Measurements from ENCODE around the gene ST3GAL2. TPM values are rescaled to one million over a fixed set of nuclear protein-coding genes. Genes with fewer than 3 reads are reported as not detected.
A peak's percentile ranks its signal among the peaks of the same experiment; 100 is the strongest.

ST3GAL2 gene
- total RNA-seq (2014; rRNA removed; shearing (Covaris generic)), result 13.6 TPM in 2 replicates

GRCh38 chr16:70438969-70439862 is at the start of gene ST3GAL2:
Gene ST3GAL2, minus strand, starts transcription at chr16:70439100. Its CDS starts 40,570 bp downstream, at chr16:70398530.
- H3K36me3 ChIP-seq, result no peaks in the 10 kb centered on the region
- peaks cover 12% of the 10 kb centered on the region for H3K4me1 ChIP-seq
- H3K27me3 ChIP-seq, result no peaks in the 10 kb centered on the region
- DNase-seq, result peak; percentile 92 to 95
- H3K27ac ChIP-seq, result no peak within 1 kb of the TSS; the same call in 1 of the 2 replicates
- H3K4me3 ChIP-seq, result peak within 1 kb of the TSS; percentile 70
- no peaks in the 10 kb centered on the region for H3K9me3 ChIP-seq (replicated peaks)

- Histone ChIP-seq H3K4me3 (no peak overlapping the region), H3K9me3 (replicated peaks) (no peaks in the 10 kb centered on the region), H3K27ac (no peak overlapping the region), H3K4me1 (no peaks in the 10 kb centered on the region), H3K36me3 (no peaks in the 10 kb centered on the region), H3K27me3 (no peaks in the 10 kb centered on the region)
- DNase-seq, result no peak
Measured at GRCh38 chr16:70484867-70485266, 46.0 kb upstream of the ST3GAL2 start.

- Histone ChIP-seq H3K4me3 (no peak overlapping the region), H3K4me1 (no peaks in the 10 kb centered on the region), H3K9me3 (replicated peaks) (no peaks in the 10 kb centered on the region), H3K27ac (no peak overlapping the region), H3K27me3 (no peaks in the 10 kb centered on the region), H3K36me3 (no peaks in the 10 kb centered on the region)
- DNase-seq, result no peak
Measured at GRCh38 chr16:70483426-70483825, 44.5 kb upstream of the ST3GAL2 start.

- no peaks in the 10 kb centered on the region for H3K4me1 ChIP-seq
- H3K27me3 ChIP-seq, result no peaks in the 10 kb centered on the region
- H3K4me3 ChIP-seq, result no peak overlapping the region
- no peaks in the 10 kb centered on the region for H3K36me3 ChIP-seq
- no peak for DNase-seq
- H3K27ac ChIP-seq, result no peak overlapping the region
- no peaks in the 10 kb centered on the region for H3K9me3 ChIP-seq (replicated peaks)
Measured at GRCh38 chr16:70482624-70483023, 43.7 kb upstream of the ST3GAL2 start.

- H3K36me3 ChIP-seq, result no peaks in the 10 kb centered on the region
Measured at GRCh38 chr16:70481929-70482536, 43.1 kb upstream of the ST3GAL2 start.

GRCh38 chr16:70480127-70481105 is 41.5 kb upstream of the ST3GAL2 start:
- Histone ChIP-seq H3K4me1 (peaks cover 6% of the 10 kb centered on the region; the same call in 1 of the 2 replicates), H3K4me3 (no peak overlapping the region), H3K27me3 (no peaks in the 10 kb centered on the region), H3K27ac (no peak overlapping the region), H3K9me3 (replicated peaks) (no peaks in the 10 kb centered on the region), H3K36me3 (no peaks in the 10 kb centered on the region)
- no peak for DNase-seq

More at GRCh38 chr16:70481929-70482536, 43.1 kb upstream of the ST3GAL2 start:
- Histone ChIP-seq H3K4me1 (no peaks in the 10 kb centered on the region), H3K27ac (no peak overlapping the region), H3K9me3 (replicated peaks) (no peaks in the 10 kb centered on the region), H3K27me3 (no peaks in the 10 kb centered on the region), H3K4me3 (no peak overlapping the region)
- DNase-seq, result no peak

- Histone ChIP-seq H3K9me3 (replicated peaks) (no peaks in the 10 kb centered on the region), H3K36me3 (no peaks in the 10 kb centered on the region), H3K27me3 (no peaks in the 10 kb centered on the region), H3K4me1 (peaks cover 6% of the 10 kb centered on the region; the same call in 1 of the 2 replicates), H3K27ac (no peak overlapping the region), H3K4me3 (no peak overlapping the region)
- no peak for DNase-seq
Measured at GRCh38 chr16:70478912-70479341, 40.0 kb upstream of the ST3GAL2 start.

- H3K36me3 ChIP-seq, result no peaks in the 10 kb centered on the region
- no peaks in the 10 kb centered on the region for H3K27me3 ChIP-seq
- H3K9me3 ChIP-seq (replicated peaks), result no peaks in the 10 kb centered on the region
Measured at GRCh38 chr16:70478169-70478568, 39.3 kb upstream of the ST3GAL2 start.

GRCh38 chr16:70476272-70477020 is 37.5 kb upstream of the ST3GAL2 start:
- Histone ChIP-seq H3K36me3 (no peaks in the 10 kb centered on the region), H3K4me3 (no peak overlapping the region), H3K27ac (no peak overlapping the region), H3K4me1 (peaks cover 6% of the 10 kb centered on the region; the same call in 1 of the 2 replicates), H3K9me3 (replicated peaks) (no peaks in the 10 kb centered on the region), H3K27me3 (no peaks in the 10 kb centered on the region)
- peak in 1 of 2 experiments; percentile 14 for DNase-seq

More at GRCh38 chr16:70478169-70478568, 39.3 kb upstream of the ST3GAL2 start:
- Histone ChIP-seq H3K4me1 (peaks cover 6% of the 10 kb centered on the region; the same call in 1 of the 2 replicates), H3K4me3 (no peak overlapping the region), H3K27ac (no peak overlapping the region)
- no peak for DNase-seq

- DNase-seq, result no peak
- Histone ChIP-seq H3K36me3 (no peaks in the 10 kb centered on the region), H3K27me3 (no peaks in the 10 kb centered on the region), H3K4me1 (peaks cover 6% of the 10 kb centered on the region; the same call in 1 of the 2 replicates), H3K9me3 (replicated peaks) (no peaks in the 10 kb centered on the region), H3K27ac (no peak overlapping the region), H3K4me3 (no peak overlapping the region)
Measured at GRCh38 chr16:70475054-70475871, 36.4 kb upstream of the ST3GAL2 start.

- no peaks in the 10 kb centered on the region for H3K9me3 ChIP-seq (replicated peaks)
- no peaks in the 10 kb centered on the region for H3K36me3 ChIP-seq
- H3K27ac ChIP-seq, result no peak overlapping the region
- no peak overlapping the region for H3K4me3 ChIP-seq
- H3K4me1 ChIP-seq, result peaks cover 6% of the 10 kb centered on the region; the same call in 1 of the 2 replicates
- no peak for DNase-seq
- no peaks in the 10 kb centered on the region for H3K27me3 ChIP-seq
Measured at GRCh38 chr16:70474320-70475053, 35.6 kb upstream of the ST3GAL2 start.

GRCh38 chr16:70473446-70474319 is 34.8 kb upstream of the ST3GAL2 start:
- H3K36me3 ChIP-seq, result no peaks in the 10 kb centered on the region
- no peak overlapping the region for H3K4me3 ChIP-seq
- DNase-seq, result no peak
- no peaks in the 10 kb centered on the region for H3K27me3 ChIP-seq
- peaks cover 6% of the 10 kb centered on the region; the same call in 1 of the 2 replicates for H3K4me1 ChIP-seq
- H3K9me3 ChIP-seq (replicated peaks), result no peaks in the 10 kb centered on the region
- H3K27ac ChIP-seq, result no peak overlapping the region
